Upper lobe of left lung (tissue), 6 donors: ENCODE data around the gene IL1RL2. TPM values are rescaled to one million over a fixed set of nuclear protein-coding genes. Genes with fewer than 3 reads are reported as not detected.

Source experiments
- ATAC-seq, 2 donors: fragments of 200-7000 bp; cut with Tn5 transposase; one replicate each; pipeline ENCODE4 v1.9.1; 2022; ENCODE audit warnings: mild to moderate bottlenecking in 2 of 2, moderate library complexity in 2 of 2; ENCODE audit not compliant: low FRiP score in 2 of 2
- DNase-seq, 2 donors: peaks; one replicate each; pipeline ENCODE4 v3.0.0-alpha.2; 2019 to 2020
- H3K27ac ChIP-seq, 4 donors: fragments of 200-600 bp; sonication (generic); one replicate each; pipeline ENCODE4 v1.5.1; 2016 to 2019
- H3K27me3 ChIP-seq, 4 donors: fragments of 200-600 bp; sonication (generic); one replicate each; pipeline ENCODE4 v1.5.1; 2017 to 2019
- H3K36me3 ChIP-seq, 4 donors: fragments of 200-600 bp; sonication (generic); one replicate each; pipeline ENCODE4 v1.5.1; 2016 to 2019
- H3K4me1 ChIP-seq, 4 donors: fragments of 200-600 bp; sonication (generic); one replicate each; pipeline ENCODE4 v1.5.1; 2018 to 2019
- H3K4me3 ChIP-seq, 4 donors: fragments of 200-600 bp; sonication (generic); one replicate each; pipeline ENCODE4 v1.5.1; 2017 to 2019; ENCODE audit warnings: mild to moderate bottlenecking in 2 of 4, moderate library complexity in 1 of 4
- H3K9me3 ChIP-seq, 4 donors: fragments of 200-600 bp; sonication (generic); one replicate each; pipeline ENCODE4 v1.5.1; 2018 to 2019
- EP300 ChIP-seq, 4 donors: sonication (generic); formaldehyde crosslinking; IDR thresholded peaks; one replicate each; pipeline ENCODE4 v1.5.1; 2017; ENCODE audit warnings: antibody characterized with exemption in 4 of 4, control low read depth in 2 of 4
- POLR2A ChIP-seq, 4 donors: fragments of 450-650 bp; IDR thresholded peaks; one replicate each; pipeline ENCODE4 v1.5.1; 2016 to 2017; ENCODE audit warnings: antibody characterized with exemption in 4 of 4, mild to moderate bottlenecking in 2 of 4
- POLR2AphosphoS5 ChIP-seq, 2 donors: sonication (generic); formaldehyde crosslinking; IDR thresholded peaks; one replicate each; pipeline ENCODE4 v1.5.1; 2017; ENCODE audit warnings: antibody characterized with exemption in 2 of 2
- WGBS, 2 donors: methylation state at CpG; one replicate each; pipeline ENCODE4 v1.1.5; 2017 to 2018; 5-methylcytosine and 5-hydroxymethylcytosine counted together
- total RNA-seq, 6 donors: library from RNA; depleted of rRNA in 4 of 6; stranded (reverse); fragments of >200 nt in 4 of 6; gene quantifications; one replicate each; pipeline versions ENCODE4 v1.1.0 to v1.2.1, GENCODE V29; 2016 to 2021
- TF ChIP-seq, protein P1 (sequence below), 6 experiments: fragments of 450-650 bp in 4 of 6; fragments of 200-600 bp in 2 of 6; sonication (generic) in 2 of 6; IDR thresholded peaks; one replicate each; pipeline ENCODE4 v1.5.1; 2016 to 2019; ENCODE audit warnings: antibody characterized with exemption in 6 of 6
- donor health status: DM: no; HTN: no; CAD: no; lungs with moderate emphysema.
- donor health status: DM: no; HTN: yes; CAD: no; lungs with severe emphysema.

The IL1RL2 gene
- total RNA-seq, 6 donors from 2014 or later: 0.57 to 1.7 (median 1.4) TPM; not detected in 1

DNA sequence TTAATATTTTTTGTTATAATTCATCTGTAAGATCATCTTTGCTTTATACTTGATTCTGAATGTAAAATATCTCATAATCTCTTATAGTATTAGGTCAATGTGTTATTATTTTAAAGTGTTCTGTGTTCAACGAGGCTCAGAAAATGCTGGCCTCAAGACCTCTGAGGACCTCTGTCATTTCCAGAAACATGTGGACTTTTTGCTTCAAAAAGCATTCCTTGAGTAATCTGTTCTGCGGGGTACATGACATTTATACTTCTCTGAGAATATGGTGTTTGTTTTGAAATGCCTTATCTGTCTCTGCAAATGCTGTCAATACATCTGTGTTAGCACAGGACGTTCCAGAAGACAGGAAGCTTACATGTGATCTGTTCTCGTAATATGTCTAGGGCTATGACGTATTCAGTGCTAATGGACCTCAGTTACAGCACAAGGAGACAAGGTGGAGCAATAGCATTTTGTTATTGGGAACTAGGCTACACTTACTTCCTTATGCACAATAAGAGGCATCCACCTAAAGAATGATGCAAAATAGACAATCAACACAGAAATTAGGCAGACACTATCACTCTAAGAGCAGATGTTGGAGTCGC lies 86.9 kb downstream of the IL1RL2 start:
- H3K27ac ChIP-seq: peak overlapping the region; percentile 78 to 91 (median 83)
- TF ChIP-seq EP300 (IDR thresholded peaks at IDR 0.05): peak; percentile 100
- TF ChIP-seq, protein P1, sequence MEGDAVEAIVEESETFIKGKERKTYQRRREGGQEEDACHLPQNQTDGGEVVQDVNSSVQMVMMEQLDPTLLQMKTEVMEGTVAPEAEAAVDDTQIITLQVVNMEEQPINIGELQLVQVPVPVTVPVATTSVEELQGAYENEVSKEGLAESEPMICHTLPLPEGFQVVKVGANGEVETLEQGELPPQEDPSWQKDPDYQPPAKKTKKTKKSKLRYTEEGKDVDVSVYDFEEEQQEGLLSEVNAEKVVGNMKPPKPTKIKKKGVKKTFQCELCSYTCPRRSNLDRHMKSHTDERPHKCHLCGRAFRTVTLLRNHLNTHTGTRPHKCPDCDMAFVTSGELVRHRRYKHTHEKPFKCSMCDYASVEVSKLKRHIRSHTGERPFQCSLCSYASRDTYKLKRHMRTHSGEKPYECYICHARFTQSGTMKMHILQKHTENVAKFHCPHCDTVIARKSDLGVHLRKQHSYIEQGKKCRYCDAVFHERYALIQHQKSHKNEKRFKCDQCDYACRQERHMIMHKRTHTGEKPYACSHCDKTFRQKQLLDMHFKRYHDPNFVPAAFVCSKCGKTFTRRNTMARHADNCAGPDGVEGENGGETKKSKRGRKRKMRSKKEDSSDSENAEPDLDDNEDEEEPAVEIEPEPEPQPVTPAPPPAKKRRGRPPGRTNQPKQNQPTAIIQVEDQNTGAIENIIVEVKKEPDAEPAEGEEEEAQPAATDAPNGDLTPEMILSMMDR (IDR thresholded peaks at IDR 0.05): peak in 2 of 6 experiments; percentile 17 to 19
- peak in 1 of 4 donors; percentile 47 for TF ChIP-seq POLR2A (IDR thresholded peaks at IDR 0.05)
- TF ChIP-seq POLR2AphosphoS5 (IDR thresholded peaks at IDR 0.05): peak; percentile 94 to 100
- WGBS, 2 donors: 40 to 44% methylated on average over 6 of the region's 6 CpGs
- H3K36me3 ChIP-seq: no peaks in the 10 kb centered on the region
- no peaks in the 10 kb centered on the region for H3K9me3 ChIP-seq
- H3K4me1 ChIP-seq: peaks cover 9 to 23% (median 14%) of the 10 kb centered on the region in 4 donors
- no peak for DNase-seq
- no peak overlapping the region for H3K4me3 ChIP-seq
- peak; percentile 72 to 82 for ATAC-seq
- H3K27me3 ChIP-seq: no peaks in the 10 kb centered on the region

DNA sequence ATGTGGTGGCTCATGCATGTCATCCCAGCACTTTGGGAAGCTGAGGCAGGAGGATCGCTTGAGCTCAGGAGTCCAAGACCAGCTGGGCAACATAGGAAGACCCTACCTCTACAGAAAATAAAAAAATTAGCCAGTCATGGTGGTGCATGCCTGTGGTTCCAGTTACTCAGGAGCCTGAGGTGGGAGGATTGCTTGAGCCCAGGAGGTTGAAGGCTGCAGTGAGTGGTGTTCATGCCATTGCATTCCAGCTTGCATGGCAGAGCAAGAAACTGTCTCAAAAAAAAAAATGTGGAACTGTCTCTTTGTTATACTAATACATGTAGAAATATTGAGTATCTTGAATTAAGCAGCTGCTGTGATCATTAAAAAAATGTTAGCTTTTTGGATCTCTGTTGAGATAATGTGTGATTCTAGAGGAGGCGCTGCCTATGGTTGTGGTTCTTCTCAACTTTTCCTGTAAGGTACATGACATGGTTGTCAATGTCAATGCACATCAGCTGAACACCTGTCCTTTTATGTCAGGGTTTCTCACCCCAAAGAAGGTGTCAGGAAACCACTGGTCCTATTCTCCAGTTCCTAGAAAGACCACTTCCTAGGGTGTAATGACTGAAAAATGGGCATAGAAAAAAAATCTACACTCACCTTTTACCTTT lies 89.9 kb downstream of the IL1RL2 start:
- Histone ChIP-seq H3K4me3 (no peak overlapping the region), H3K4me1 (peaks cover 2 to 21% (median 13%) of the 10 kb centered on the region in 4 donors), H3K9me3 (no peaks in the 10 kb centered on the region), H3K27ac (no peak overlapping the region), H3K36me3 (no peaks in the 10 kb centered on the region), H3K27me3 (no peaks in the 10 kb centered on the region)
- ATAC-seq (no peak), DNase-seq (no peak)
- 77 to 94% methylated on average over 2 of the region's 2 CpGs for WGBS, 2 donors
- TF ChIP-seq, protein P1 (IDR thresholded peaks at IDR 0.05): no peak
- TF ChIP-seq EP300 (IDR thresholded peaks at IDR 0.05) (no peak), POLR2AphosphoS5 (IDR thresholded peaks at IDR 0.05) (no peak), POLR2A (IDR thresholded peaks at IDR 0.05) (no peak)

DNA sequence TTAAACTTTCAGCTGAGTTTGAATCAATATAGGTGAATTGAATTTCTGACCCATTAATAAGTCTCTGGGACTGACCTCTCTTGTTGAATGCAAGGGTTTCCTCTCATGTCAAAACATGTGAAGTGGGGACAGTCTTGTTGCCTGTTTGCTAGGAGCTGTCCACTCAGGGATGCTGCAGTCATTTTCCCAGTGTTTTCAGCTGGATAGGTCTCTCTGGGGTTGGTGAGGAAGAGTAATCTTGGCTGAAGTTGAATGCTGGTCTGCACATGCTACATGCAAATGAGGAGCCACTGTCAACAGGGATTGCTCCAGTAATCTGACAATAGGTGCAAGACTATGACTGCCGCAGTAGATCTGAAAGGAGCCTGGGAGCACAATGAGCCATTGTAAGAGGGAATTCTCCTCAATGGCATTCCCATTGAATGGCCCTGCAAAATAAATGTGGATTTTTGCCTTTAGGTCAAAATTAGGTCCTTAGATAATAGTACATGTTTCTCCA lies 90.4 kb downstream of the IL1RL2 start:
- H3K4me3 ChIP-seq: no peak overlapping the region
- H3K27ac ChIP-seq: no peak overlapping the region
- WGBS, 2 donors: 79 to 89% methylated on average over 1 of the region's 1 CpG
- no peaks in the 10 kb centered on the region for H3K36me3 ChIP-seq
- TF ChIP-seq EP300 (IDR thresholded peaks at IDR 0.05): no peak
- TF ChIP-seq, protein P1 (IDR thresholded peaks at IDR 0.05): no peak
- TF ChIP-seq POLR2AphosphoS5 (IDR thresholded peaks at IDR 0.05): no peak
- ATAC-seq (no peak), DNase-seq (no peak)
- no peaks in the 10 kb centered on the region for H3K9me3 ChIP-seq
- H3K4me1 ChIP-seq: peaks cover 0 to 16% (median 12%) of the 10 kb centered on the region in 4 donors
- H3K27me3 ChIP-seq: no peaks in the 10 kb centered on the region

DNA sequence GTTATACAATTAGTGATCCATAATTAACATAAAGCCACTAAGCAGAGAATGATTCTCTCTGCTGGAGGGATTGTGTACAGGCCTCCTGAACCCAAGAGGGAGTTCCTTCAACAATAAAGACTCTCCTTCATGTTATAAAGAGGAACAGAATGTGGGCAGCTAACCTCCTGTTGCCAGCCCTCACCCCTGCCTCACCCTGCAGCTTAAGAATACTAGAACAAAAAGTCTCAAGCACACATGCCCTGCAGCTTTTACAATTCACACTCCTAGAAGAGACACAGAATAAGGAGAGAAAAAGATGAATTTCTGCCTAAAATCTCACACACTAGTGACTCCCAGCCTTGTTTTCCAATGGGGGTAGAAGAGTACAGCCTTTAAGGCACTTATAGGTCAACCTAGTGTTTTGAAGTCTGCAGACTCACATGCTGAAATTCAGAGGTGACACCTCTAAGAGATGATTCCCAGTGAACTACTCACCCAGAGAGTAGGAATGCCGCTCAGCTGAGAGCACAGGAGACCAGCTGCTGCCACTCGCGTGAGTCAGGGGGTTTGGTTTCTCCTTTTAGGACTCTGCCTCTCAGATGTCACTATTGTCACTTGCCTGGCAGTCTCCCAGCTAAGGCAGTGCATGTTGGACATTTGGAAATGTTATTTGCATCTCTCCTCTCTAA lies 92.0 kb downstream of the IL1RL2 start:
- no peak overlapping the region for H3K4me3 ChIP-seq
- H3K27ac ChIP-seq: no peak overlapping the region
- peaks cover 0 to 12% (median 9%) of the 10 kb centered on the region in 4 donors for H3K4me1 ChIP-seq
- DNase-seq (no peak), ATAC-seq (no peak)
- H3K36me3 ChIP-seq: no peaks in the 10 kb centered on the region
- no peaks in the 10 kb centered on the region for H3K27me3 ChIP-seq
- TF ChIP-seq POLR2AphosphoS5 (IDR thresholded peaks at IDR 0.05) (no peak), POLR2A (IDR thresholded peaks at IDR 0.05) (peak in 1 of 4 donors; percentile 6)
- WGBS, 2 donors: 70 to 81% methylated on average over 3 of the region's 3 CpGs
- no peaks in the 10 kb centered on the region for H3K9me3 ChIP-seq

DNA sequence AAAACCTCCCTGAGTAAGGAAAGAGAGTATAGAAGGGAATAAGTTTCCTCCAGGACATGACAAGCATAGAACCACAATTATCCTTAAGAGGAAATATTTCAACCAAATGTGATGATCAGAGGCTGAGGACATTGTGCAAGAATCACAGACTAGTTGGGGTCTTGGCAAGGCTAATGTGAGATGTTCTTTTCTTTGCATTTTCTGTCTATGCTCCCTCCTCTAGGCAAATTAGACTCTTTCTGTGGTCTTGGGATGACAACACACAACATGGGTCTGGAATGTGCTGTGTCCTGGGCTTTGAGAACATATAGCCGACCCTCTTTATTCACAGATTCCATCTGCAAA lies 92.5 kb downstream of the IL1RL2 start:
- no peak for TF ChIP-seq POLR2AphosphoS5 (IDR thresholded peaks at IDR 0.05)
- TF ChIP-seq POLR2A (IDR thresholded peaks at IDR 0.05): no peak
- 92 to 96% methylated on average over 1 of the region's 1 CpG for WGBS, 2 donors

More for the DNA sequence above, 92.5 kb downstream of the IL1RL2 start:
- DNase-seq (no peak), ATAC-seq (no peak)
- Histone ChIP-seq H3K4me3 (no peak overlapping the region), H3K27ac (no peak overlapping the region), H3K9me3 (no peaks in the 10 kb centered on the region), H3K27me3 (no peaks in the 10 kb centered on the region), H3K4me1 (peaks cover 0 to 10% (median 4%) of the 10 kb centered on the region in 4 donors), H3K36me3 (no peaks in the 10 kb centered on the region)
